Endothelial cell of umbilical vein (primary cell): Measurements from ENCODE around the gene LILRA6. TPM values are rescaled to one million over a fixed set of nuclear protein-coding genes. Genes with fewer than 3 reads are reported as not detected.
"Not testable (repeated sequence)": the region's sequence is repeated elsewhere in the genome, so short reads cannot be mapped to it uniquely, and the experiment has no call there.

Source experiments
- BruUV-seq: library from RNA; stranded (reverse); fragments of 400-500 nt; replicated peaks from 2 replicates; lab custom pipeline; 2021; lab: Mats Ljungman, UMichigan
- CTCF ChIA-PET: fragments of 300-600, 350-600 bp; sonication (Branson Sonifier 250); formaldehyde crosslinking; loops from one replicate; lab custom pipeline; 2021; ENCODE audit warnings: antibody characterized with exemption, inconsistent platforms; lab: Charles Lee
- POLR2A ChIA-PET: fragments of 300-600, 350-600 bp; sonication (Branson Sonifier 250); formaldehyde crosslinking; loops from one replicate; lab custom pipeline; 2021; ENCODE audit warnings: antibody characterized with exemption, inconsistent platforms; lab: Charles Lee
- DNase-seq: peaks from one replicate; pipeline ENCODE4 v3.0.0-alpha.2; 2011; ENCODE audit warnings: low read depth, low spot score
- FAIRE-seq: peaks from 2 replicates; lab custom pipeline; 2011; peaks lifted over from hg19 to GRCh38; lab: Jason Lieb, UNC
- H2AFZ ChIP-seq: 2 replicates; pipeline ENCODE4 v1.6.0; 2012; ENCODE audit warnings: low read depth, low read length, control low read depth, inconsistent platforms
- H3K27ac ChIP-seq: 2 replicates; pipeline ENCODE4 v1.5.1; 2011; ENCODE audit warnings: low read depth, mild to moderate bottlenecking, control low read depth, low read length, moderate library complexity; ENCODE audit not compliant: insufficient read depth
- H3K27me3 ChIP-seq, 2 experiments: 2 replicates each; pipeline versions ENCODE4 v1.6.0 to v1.6.1; 2011; ENCODE audit warnings: low read length in 2 of 2, mixed read lengths in 1 of 2; ENCODE audit not compliant: control insufficient read depth in 2 of 2, insufficient read depth in 2 of 2
- H3K36me3 ChIP-seq, 2 experiments: 2 replicates in 1 of 2; 3 replicates in 1 of 2; pipeline ENCODE4 v1.5.1; 2011; ENCODE audit warnings: low read length in 2 of 2, mild to moderate bottlenecking in 1 of 2, moderate library complexity in 1 of 2; ENCODE audit not compliant: control insufficient read depth in 2 of 2, insufficient read depth in 2 of 2; ENCODE audit errors: extremely low read depth in 1 of 2
- H3K4me1 ChIP-seq: 3 replicates; pipeline ENCODE4 v1.5.1; 2011; ENCODE audit warnings: mild to moderate bottlenecking, low read length; ENCODE audit not compliant: control insufficient read depth, insufficient read depth; ENCODE audit errors: extremely low read depth
- H3K4me2 ChIP-seq: 2 replicates; pipeline ENCODE4 v1.6.1; 2011; ENCODE audit warnings: low read length, control low read depth, mixed read lengths; ENCODE audit not compliant: insufficient read depth
- H3K4me3 ChIP-seq, 3 experiments: fragments of 200-600 bp in 1 of 3; sonication (generic), shearing (Covaris generic) in 1 of 3; replicated peaks in 1 of 3; 2 replicates each; pipeline ENCODE4 v1.5.1; 2011 to 2016; ENCODE audit warnings: control low read depth in 3 of 3, low read length in 3 of 3, mild to moderate bottlenecking in 2 of 3, inconsistent platforms in 1 of 3, low read depth in 1 of 3, moderate library complexity in 1 of 3; ENCODE audit not compliant: insufficient read depth in 1 of 3
- H3K79me2 ChIP-seq: 2 replicates; pipeline ENCODE4 v1.6.0; 2012; ENCODE audit warnings: low read length, inconsistent platforms; ENCODE audit not compliant: control insufficient read depth, insufficient read depth
- H3K9ac ChIP-seq: replicated peaks from 2 replicates; pipeline ENCODE3; 2011; ENCODE audit warnings: low read length, control low read depth; ENCODE audit not compliant: insufficient read depth; ENCODE audit errors: extremely low read depth
- H3K9me1 ChIP-seq: replicated peaks from 3 replicates; pipeline ENCODE4 v1.6.0; 2011; ENCODE audit warnings: mild to moderate bottlenecking, low read length; ENCODE audit not compliant: control insufficient read depth, insufficient read depth; ENCODE audit errors: extremely low read depth
- H3K9me3 ChIP-seq: replicated peaks from 2 replicates; pipeline ENCODE4 v1.5.1; 2012; ENCODE audit warnings: low read length, inconsistent platforms; ENCODE audit not compliant: control insufficient read depth, insufficient read depth
- H4K20me1 ChIP-seq: replicated peaks from 2 replicates; pipeline ENCODE3; 2011; ENCODE audit warnings: mild to moderate bottlenecking, low read length; ENCODE audit not compliant: control insufficient read depth, insufficient read depth; ENCODE audit errors: extremely low read depth
- CTCF ChIP-seq, 2 donors: IDR thresholded peaks; 1 replicate in 1 of 2; 2 replicates in 1 of 2; pipeline ENCODE4 v1.5.1; 2011; ENCODE audit warnings: low read length in 2 of 2, mild to moderate bottlenecking in 2 of 2, moderate library complexity in 2 of 2, control low read depth in 1 of 2, inconsistent platforms in 1 of 2, low read depth in 1 of 2; ENCODE audit not compliant: insufficient read depth in 1 of 2; ENCODE audit errors: extremely low read depth in 1 of 2
- JUN ChIP-seq: IDR thresholded peaks from 2 replicates; pipeline ENCODE4 v1.6.1; 2011; ENCODE audit warnings: borderline replicate concordance, low read depth; ENCODE audit not compliant: insufficient read length, insufficient read depth
- MAX ChIP-seq: IDR thresholded peaks from 2 replicates; pipeline ENCODE4 v1.6.1; 2011; ENCODE audit not compliant: insufficient read depth, insufficient read length
- dilution Hi-C: fragments of 300-500 bp; cut with MboI; formaldehyde crosslinking; loops from one replicate; pipeline ENCODE4 v1.15.0; 2019; ENCODE audit warnings: low sequenced_read_pairs; ENCODE audit not compliant: extremely low pct_ligation_motif_present
- intact Hi-C: fragments of 100-400 bp; cut with micrococcal nuclease; formaldehyde crosslinking; loops from one replicate; pipeline ENCODE4 v1.10.0; 2022
- polyA plus RNA-seq, 4 experiments: library from polyadenylated mRNA; depleted of rRNA in 3 of 4; stranded (reverse) in 3 of 4; unstranded in 1 of 4; fragments of >200 nt; gene quantifications; 2 replicates each; pipeline versions ENCODE4 v1.2.1 to v1.2.3, GENCODE V29; 2011 to 2012; ENCODE audit warnings: missing spikeins in 1 of 4
- total RNA-seq: library from RNA; stranded (reverse); gene quantifications from 2 replicates; pipeline ENCODE4 v1.2.3, GENCODE V29; 2021

Gene LILRA6
- total and polyA plus RNA-seq, 2 donors (not counting 3 experiments of a cell fraction or from before 2014, with no cell fraction given) = not detected

GRCh38 chr19:54245936-54246335 is 3.3 kb upstream of the LILRA6 start:
- peaks cover 19% of the 10 kb centered on the region for H3K4me1 ChIP-seq
- TF ChIP-seq MAX = no peak
- no peak for TF ChIP-seq CTCF (IDR thresholded peaks at IDR 0.05; ENCODE audit: extremely low read depth in 1 of 2, insufficient read depth in 1 of 2, low read depth in 1 of 2, low read length in 2 of 2)
- no peak for TF ChIP-seq JUN
- H3K79me2 ChIP-seq = no peaks in the 10 kb centered on the region
- H3K27ac ChIP-seq = no peak overlapping the region
- dilution Hi-C loops = no loop called here
- no peak for FAIRE-seq
- no peak for DNase-seq
- H3K9me1 ChIP-seq = no peaks in the 10 kb centered on the region
- no peaks in the 10 kb centered on the region for H4K20me1 ChIP-seq
- H3K4me3 ChIP-seq = no peak overlapping the region
- no peak overlapping the region for H3K9ac ChIP-seq
- ChIA-PET CTCF (no interaction called here), POLR2A (no interaction called here)
- no peak overlapping the region for H2AFZ ChIP-seq
- no peaks in the 10 kb centered on the region for H3K36me3 ChIP-seq
- H3K4me2 ChIP-seq = no peak overlapping the region
- H3K9me3 ChIP-seq = no peaks in the 10 kb centered on the region
- intact Hi-C loops = no loop called here
- no TSS peak for BruUV-seq
- H3K27me3 ChIP-seq = no peaks in the 10 kb centered on the region

GRCh38 chr19:54243809-54244208 is 1.2 kb upstream of the LILRA6 start:
- H4K20me1 ChIP-seq, H2AFZ ChIP-seq, dilution Hi-C loops, BruUV-seq, H3K79me2 ChIP-seq, H3K36me3 ChIP-seq, H3K27me3 ChIP-seq, POLR2A ChIA-PET, DNase-seq, H3K4me3 ChIP-seq, H3K9me3 ChIP-seq, intact Hi-C loops, H3K4me2 ChIP-seq, FAIRE-seq, H3K9me1 ChIP-seq, H3K27ac ChIP-seq, H3K9ac ChIP-seq, CTCF ChIA-PET: not testable (repeated sequence)
- H3K4me1 ChIP-seq = peaks cover 15% of the 10 kb centered on the region

GRCh38 chr19:54242234-54242633 is 356 bp downstream of the LILRA6 start:
- intact Hi-C loops, H3K79me2 ChIP-seq, H3K4me3 ChIP-seq, H3K27ac ChIP-seq, H3K9me1 ChIP-seq, H2AFZ ChIP-seq, BruUV-seq, H3K9ac ChIP-seq, CTCF ChIA-PET, dilution Hi-C loops, POLR2A ChIA-PET, H3K4me1 ChIP-seq, H3K36me3 ChIP-seq, H4K20me1 ChIP-seq, H3K9me3 ChIP-seq, FAIRE-seq, H3K27me3 ChIP-seq, H3K4me2 ChIP-seq, DNase-seq: not testable (repeated sequence)
